Activated CD8-positive, alpha-beta T cell treated with anti-CD3 and anti-CD28 coated beads, Interleukin-2, amount 10 ng/mL, durations not matched to agents 7 days and 5 days (primary cell): ENCODE results near the gene RAPGEF4. TPM values are rescaled to one million over a fixed set of nuclear protein-coding genes. Genes with fewer than 3 reads are reported as not detected.

Source experiments
- ATAC-seq: fragments of 150-1000 bp; cut with Tn5 transposase; one replicate; pipeline ENCODE4 v1.10.0; 2021; ENCODE audit warnings: moderate library complexity
- CTCF ChIA-PET: fragments of 350-600 bp; sonication (Branson Sonifier 250); formaldehyde crosslinking; loops from one replicate; lab custom pipeline; 2021; ENCODE audit warnings: antibody characterized with exemption; lab: Charles Lee
- POLR2A ChIA-PET: fragments of 350-600 bp; sonication (Branson Sonifier 250); formaldehyde crosslinking; loops from one replicate; lab custom pipeline; 2021; ENCODE audit warnings: antibody characterized with exemption; lab: Charles Lee
- DNase-seq: peaks from one replicate; pipeline ENCODE4 v3.0.0-alpha.2; 2020
- H3K27ac Mint-ChIP-seq: one replicate; pipeline ENCODE4 v1.8.0; 2021; ENCODE audit warnings: mild to moderate bottlenecking, mixed read lengths
- H3K27me3 Mint-ChIP-seq: one replicate; pipeline ENCODE4 v1.8.0; 2021; ENCODE audit warnings: low read depth, mixed read lengths
- H3K36me3 Mint-ChIP-seq: one replicate; pipeline ENCODE4 v1.8.0; 2021; ENCODE audit warnings: low read depth, mixed read lengths
- H3K4me1 Mint-ChIP-seq: one replicate; pipeline ENCODE4 v1.8.0; 2021; ENCODE audit warnings: low read depth, mixed read lengths
- H3K4me3 Mint-ChIP-seq: one replicate; pipeline ENCODE4 v1.8.0; 2021; ENCODE audit warnings: mild to moderate bottlenecking, mixed read lengths
- H3K9me3 Mint-ChIP-seq: one replicate; pipeline ENCODE4 v1.8.0; 2022; ENCODE audit warnings: mixed read lengths; ENCODE audit not compliant: insufficient read depth
- total RNA-seq, 2 experiments: library from RNA; stranded (reverse); gene quantifications; one replicate each; pipeline ENCODE4 v1.2.3, GENCODE V29; 2021

Gene RAPGEF4
- total RNA-seq, result under 1 TPM; 0.63 to 0.97 TPM

DNA sequence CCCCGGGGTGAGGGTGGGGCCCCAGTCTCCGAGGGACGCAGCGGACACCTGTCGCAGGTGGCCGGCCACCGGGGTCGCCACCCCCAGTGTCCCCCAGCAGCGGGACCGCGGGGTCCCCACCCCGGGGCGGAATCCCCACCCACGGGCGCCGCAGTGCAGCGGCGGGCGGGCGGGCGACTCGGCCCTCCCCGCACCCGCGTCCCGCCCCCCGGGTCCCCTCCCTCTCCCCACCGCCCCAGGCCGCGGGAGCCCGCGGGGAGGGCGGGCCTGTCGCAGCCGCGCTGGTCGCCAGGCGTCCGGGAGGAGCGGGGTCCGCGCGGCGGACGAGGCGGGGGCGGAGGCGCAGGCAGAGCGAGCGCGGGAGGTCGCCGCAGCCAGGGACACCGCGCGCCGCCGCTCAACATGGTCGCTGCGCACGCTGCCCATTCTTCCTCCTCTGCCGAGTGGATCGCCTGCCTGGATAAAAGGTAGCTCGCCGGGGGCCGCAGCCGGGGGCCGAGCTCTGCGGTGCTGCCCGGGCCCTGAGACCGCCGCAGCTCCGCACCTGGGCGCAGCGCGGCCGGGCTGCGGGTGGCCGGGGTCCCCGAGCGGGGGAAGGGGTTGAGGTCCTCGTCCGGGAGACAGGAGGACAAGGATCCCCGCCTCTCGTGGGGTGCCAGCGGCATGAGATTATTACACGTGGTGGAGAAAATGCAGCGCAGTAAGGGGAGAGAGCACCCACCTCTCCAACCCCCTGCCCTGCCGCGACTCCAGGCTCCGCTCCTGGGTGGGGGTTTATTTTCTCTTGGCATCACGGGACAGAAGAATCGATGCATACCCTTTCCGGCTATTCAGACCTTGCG, at the start of gene RAPGEF4:
Gene RAPGEF4, plus strand, starts transcription at position 264 of the 842 bp plus-strand sequence. Its CDS starts 139 bp downstream, at position 403.
- CTCF ChIA-PET, result no interaction called here
- no peak within 1 kb of the TSS for H3K27ac Mint-ChIP-seq
- no peaks in the 10 kb centered on the region for H3K9me3 Mint-ChIP-seq
- H3K36me3 Mint-ChIP-seq, result no peaks in the 10 kb centered on the region
- peak within 1 kb of the TSS; percentile 41 for H3K4me3 Mint-ChIP-seq
- peaks cover 52% of the 10 kb centered on the region for H3K27me3 Mint-ChIP-seq
- H3K4me1 Mint-ChIP-seq, result peaks cover 7% of the 10 kb centered on the region
- DNase-seq (no peak), ATAC-seq (peak; percentile 70)
- POLR2A ChIA-PET, result interaction anchor here (0.6 kb wide), 1 partner anchor 235 kb away, joined by 4 read pairs; no protein-coding TSS in a partner anchor

DNA sequence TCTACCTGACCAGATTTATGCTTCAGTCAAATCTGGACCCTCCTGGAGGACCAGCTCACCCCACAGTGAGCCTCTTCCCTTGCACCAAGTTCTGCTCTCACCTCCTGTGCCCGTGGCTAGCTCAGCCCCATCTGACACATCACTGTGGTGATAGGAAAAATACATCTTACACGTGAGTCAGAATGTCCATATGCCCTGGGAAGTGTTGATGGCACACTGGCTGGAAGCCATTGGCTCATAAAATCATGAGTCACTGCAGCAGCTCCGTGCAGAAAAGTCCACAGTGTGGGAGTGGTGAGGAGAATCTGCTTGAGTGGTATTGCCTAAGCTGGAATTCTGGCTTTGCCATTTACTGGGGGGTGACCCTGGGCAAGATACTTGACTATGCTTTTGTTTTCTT, 42.6 kb upstream of the RAPGEF4 start:
- H3K27ac Mint-ChIP-seq, result no peak overlapping the region
- no peaks in the 10 kb centered on the region for H3K36me3 Mint-ChIP-seq
- H3K27me3 Mint-ChIP-seq, result no peaks in the 10 kb centered on the region
- CTCF ChIA-PET, result interaction anchor here (1.1 to 1.7 kb wide), 3 partner anchors 15 to 18 kb away, joined by 3 to 8 read pairs (median 3); no protein-coding TSS in a partner anchor
- H3K4me1 Mint-ChIP-seq, result peaks cover 28% of the 10 kb centered on the region
- H3K4me3 Mint-ChIP-seq, result no peak overlapping the region
- peak; percentile 23 for DNase-seq
- POLR2A ChIA-PET, result no interaction called here
- ATAC-seq, result peak; percentile 19
- no peaks in the 10 kb centered on the region for H3K9me3 Mint-ChIP-seq

- CTCF ChIA-PET, result interaction anchor here (1.1 to 1.7 kb wide), 3 partner anchors 16 to 19 kb away, joined by 3 to 8 read pairs (median 3); no protein-coding TSS in a partner anchor
- no peak for DNase-seq
- ATAC-seq, result peak; percentile 29
- no peaks in the 10 kb centered on the region for H3K36me3 Mint-ChIP-seq
- peaks cover 35% of the 10 kb centered on the region for H3K4me1 Mint-ChIP-seq
- H3K27ac Mint-ChIP-seq, result peak overlapping the region; percentile 78
- H3K4me3 Mint-ChIP-seq, result peak overlapping the region; percentile 7
- POLR2A ChIA-PET, result no interaction called here
- no peaks in the 10 kb centered on the region for H3K9me3 Mint-ChIP-seq
- no peaks in the 10 kb centered on the region for H3K27me3 Mint-ChIP-seq
These were observed 41.9 kb upstream of the RAPGEF4 start for GRCh38 chr2:172693529-172694455.

GRCh38 chr2:172697296-172697695, 38.3 kb upstream of the RAPGEF4 start:
- ATAC-seq (no peak), DNase-seq (no peak)
- Mint-ChIP-seq H3K4me3 (no peak overlapping the region), H3K36me3 (no peaks in the 10 kb centered on the region), H3K27ac (no peak overlapping the region), H3K4me1 (peaks cover 31% of the 10 kb centered on the region), H3K27me3 (no peaks in the 10 kb centered on the region), H3K9me3 (no peaks in the 10 kb centered on the region)
- POLR2A ChIA-PET, result no interaction called here
- CTCF ChIA-PET, result interaction anchor here (0.8 kb wide), 1 partner anchor 12 kb away, joined by 4 read pairs; no protein-coding TSS in a partner anchor

DNA sequence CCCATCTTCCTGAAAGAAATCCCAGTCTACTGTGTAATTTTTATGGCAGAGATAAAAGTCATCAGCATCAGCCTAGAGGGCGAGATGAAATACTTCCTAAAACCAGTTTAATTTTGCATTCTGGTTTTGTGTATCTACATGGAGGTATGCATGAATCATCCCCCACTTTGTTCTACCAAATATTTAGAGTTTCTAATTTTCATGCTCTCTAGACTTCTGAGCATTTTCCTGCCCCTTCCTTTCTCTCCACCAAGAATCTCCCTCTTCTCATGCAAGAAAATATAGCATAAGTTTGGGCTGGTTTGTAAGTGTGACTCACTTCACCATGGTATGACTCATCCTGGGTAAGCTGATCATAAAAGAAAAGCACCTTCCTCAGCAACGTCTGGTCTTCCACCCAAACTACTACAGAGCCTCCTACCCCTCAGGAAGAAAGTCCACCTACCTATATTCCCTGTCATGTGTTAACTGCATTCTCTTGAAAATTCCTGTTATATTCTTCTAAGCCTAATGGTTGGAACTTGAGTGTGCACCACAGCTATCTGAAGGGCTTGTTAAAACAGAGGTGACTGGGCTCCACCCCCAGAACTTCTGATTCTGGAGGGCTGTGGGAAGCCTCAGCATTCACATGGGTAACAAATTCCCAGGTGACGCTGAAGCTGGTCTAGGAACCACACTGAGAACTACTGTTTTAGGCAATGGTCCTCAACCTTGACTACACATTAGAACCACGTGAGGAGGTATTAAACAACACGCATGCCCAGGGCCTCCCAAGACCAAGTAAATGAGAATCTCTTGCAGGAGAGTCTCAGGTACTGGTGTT, 37.4 kb upstream of the RAPGEF4 start:
- POLR2A ChIA-PET, result no interaction called here
- CTCF ChIA-PET, result interaction anchor here (1.3 kb wide), 1 partner anchor 24 kb away, joined by 5 read pairs; no protein-coding TSS in a partner anchor
- DNase-seq, result peak; percentile 22
- no peaks in the 10 kb centered on the region for H3K36me3 Mint-ChIP-seq
- H3K27me3 Mint-ChIP-seq, result no peaks in the 10 kb centered on the region
- H3K27ac Mint-ChIP-seq, result no peak overlapping the region
- ATAC-seq, result peak; percentile 90
- H3K9me3 Mint-ChIP-seq, result no peaks in the 10 kb centered on the region
- H3K4me1 Mint-ChIP-seq, result peaks cover 22% of the 10 kb centered on the region
- no peak overlapping the region for H3K4me3 Mint-ChIP-seq

- no peaks in the 10 kb centered on the region for H3K36me3 Mint-ChIP-seq
- ChIA-PET CTCF (interaction anchor here (1.2 kb wide), 1 partner anchor 10 kb away, joined by 5 read pairs; no protein-coding TSS in a partner anchor), POLR2A (no interaction called here)
- no peaks in the 10 kb centered on the region for H3K9me3 Mint-ChIP-seq
- no peak overlapping the region for H3K4me3 Mint-ChIP-seq
- ATAC-seq (no peak), DNase-seq (no peak)
- peaks cover 14% of the 10 kb centered on the region for H3K4me1 Mint-ChIP-seq
- peaks cover 2% of the 10 kb centered on the region for H3K27me3 Mint-ChIP-seq
- no peak overlapping the region for H3K27ac Mint-ChIP-seq
These were observed 34.4 kb upstream of the RAPGEF4 start for GRCh38 chr2:172701250-172701649.

DNA sequence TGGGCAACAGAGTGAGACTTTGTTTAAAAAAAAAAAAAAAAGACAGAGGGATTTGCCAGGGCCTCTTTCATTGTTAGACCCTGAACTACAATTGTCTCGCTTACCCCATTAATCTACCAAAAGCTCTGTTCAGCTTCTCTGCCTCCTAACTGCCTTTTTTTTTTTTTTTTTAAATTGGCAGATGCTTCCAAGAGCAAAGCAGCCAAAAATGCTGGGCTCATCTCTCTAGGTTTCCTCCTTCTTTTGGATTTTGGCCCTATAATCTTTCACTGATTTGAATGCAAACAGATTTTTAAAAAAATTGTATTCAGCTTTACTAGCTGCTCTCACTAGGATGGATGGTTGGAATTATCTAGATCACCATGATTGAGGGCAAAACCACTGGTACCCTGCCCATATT, 33.2 kb upstream of the RAPGEF4 start:
- no peak for ATAC-seq
- Mint-ChIP-seq H3K27ac (no peak overlapping the region), H3K27me3 (peaks cover 2% of the 10 kb centered on the region)

DNA sequence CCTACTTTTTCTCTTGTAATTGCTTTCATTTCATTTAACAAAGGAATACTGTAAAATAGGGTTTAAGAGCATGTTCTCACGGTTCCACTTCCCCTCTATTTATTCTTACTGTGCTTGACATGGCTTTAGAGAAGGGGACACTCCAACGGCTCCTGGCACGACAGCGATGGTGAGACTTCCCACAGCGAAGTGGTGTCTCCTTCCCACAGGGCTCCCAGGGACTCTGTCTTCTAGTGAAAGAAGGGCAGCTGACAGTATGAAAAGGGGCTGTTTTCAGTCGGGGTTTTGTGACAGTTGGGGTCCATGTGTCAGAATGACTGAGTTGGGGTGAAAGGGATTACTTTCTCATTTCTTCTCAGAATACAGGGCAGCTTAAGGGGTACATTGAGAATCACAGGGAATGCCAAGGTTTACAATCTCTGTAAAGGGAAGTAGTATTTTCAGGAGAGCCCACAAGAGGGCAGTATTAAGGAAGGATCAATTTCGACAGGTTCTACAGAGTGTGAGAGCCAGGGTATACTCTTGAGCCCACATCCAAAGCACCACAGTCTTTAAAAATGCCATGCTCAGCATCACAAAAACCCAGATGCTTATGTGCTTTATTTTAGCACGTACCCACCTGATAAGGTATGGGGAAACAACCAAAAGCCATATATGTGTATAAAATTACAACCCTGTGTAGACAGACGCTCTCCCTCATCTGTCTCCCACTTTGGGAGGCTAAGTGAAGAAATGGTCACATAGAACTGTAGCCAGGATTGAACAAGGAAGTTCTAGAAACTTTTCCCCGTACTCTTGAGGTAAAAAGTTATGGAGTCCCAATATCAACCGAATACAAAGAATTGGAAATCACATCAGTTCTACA, 31.3 kb upstream of the RAPGEF4 start:
- H3K36me3 Mint-ChIP-seq, result no peaks in the 10 kb centered on the region
- no peak for ATAC-seq
- no peaks in the 10 kb centered on the region for H3K9me3 Mint-ChIP-seq
- ChIA-PET CTCF (interaction anchor here (1.1 kb wide), 1 partner anchor 227 kb away, joined by 3 read pairs; no protein-coding TSS in a partner anchor), POLR2A (no interaction called here)
- H3K27me3 Mint-ChIP-seq, result peaks cover 4% of the 10 kb centered on the region
- no peak for DNase-seq
- no peak overlapping the region for H3K4me3 Mint-ChIP-seq
- H3K27ac Mint-ChIP-seq, result no peak overlapping the region
- H3K4me1 Mint-ChIP-seq, result no peaks in the 10 kb centered on the region

More for the DNA sequence above, 33.2 kb upstream of the RAPGEF4 start:
- H3K9me3 Mint-ChIP-seq, result no peaks in the 10 kb centered on the region
- H3K4me1 Mint-ChIP-seq, result peaks cover 14% of the 10 kb centered on the region
- H3K36me3 Mint-ChIP-seq, result no peaks in the 10 kb centered on the region
- no peak for DNase-seq
- no peak overlapping the region for H3K4me3 Mint-ChIP-seq
- ChIA-PET POLR2A (no interaction called here), CTCF (interaction anchor here (0.6 to 1.2 kb wide), 2 partner anchors 8 to 106 kb away, joined by 3 to 5 read pairs; no protein-coding TSS in a partner anchor)

DNA sequence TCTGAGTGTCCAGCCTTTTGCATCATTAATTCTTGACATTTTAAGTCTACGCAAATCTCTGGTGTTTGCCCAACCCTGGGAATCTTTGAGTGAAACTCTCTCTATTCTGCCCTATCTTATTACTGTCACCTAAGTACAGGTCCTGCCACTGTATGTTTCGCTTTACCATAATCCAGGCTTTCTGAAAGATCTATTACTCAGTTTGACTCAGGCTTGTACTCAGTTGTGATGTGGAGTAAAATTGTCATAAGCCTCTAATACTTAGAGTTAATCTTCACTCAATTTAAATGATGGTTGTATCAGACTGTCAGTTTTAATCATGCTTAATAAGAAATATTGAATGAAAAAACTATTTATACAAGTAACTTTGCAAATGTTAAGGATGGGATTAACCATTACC, 30.3 kb upstream of the RAPGEF4 start:
- H3K4me1 Mint-ChIP-seq, result no peaks in the 10 kb centered on the region
- POLR2A ChIA-PET, result no interaction called here

DNA sequence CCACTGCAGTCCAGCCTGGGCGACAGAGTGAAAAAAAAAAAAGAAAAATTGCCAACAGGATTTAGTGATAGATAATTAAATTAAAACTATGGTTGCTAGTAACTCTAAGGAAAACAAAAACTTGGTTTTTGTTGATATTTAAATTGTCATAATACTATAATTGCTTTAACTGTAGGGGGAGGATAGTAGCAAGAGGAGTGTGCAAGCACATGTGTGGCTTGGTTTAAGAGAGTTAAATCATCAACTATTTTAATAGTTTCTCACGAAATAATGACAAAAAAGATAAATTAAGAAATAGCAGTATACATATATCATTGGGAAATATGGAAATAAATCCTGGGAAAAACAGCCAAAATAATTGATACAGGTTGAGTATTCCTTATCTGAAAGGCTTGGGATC, 27.4 kb upstream of the RAPGEF4 start:
- ATAC-seq (no peak), DNase-seq (no peak)
- Mint-ChIP-seq H3K4me1 (no peaks in the 10 kb centered on the region), H3K27me3 (peaks cover 8% of the 10 kb centered on the region), H3K4me3 (no peak overlapping the region), H3K9me3 (no peaks in the 10 kb centered on the region), H3K27ac (no peak overlapping the region), H3K36me3 (no peaks in the 10 kb centered on the region)
- ChIA-PET POLR2A (no interaction called here), CTCF (interaction anchor here (1.2 kb wide), 1 partner anchor 11 kb away, joined by 4 read pairs; no protein-coding TSS in a partner anchor)

More for the DNA sequence above, 30.3 kb upstream of the RAPGEF4 start:
- no peak for ATAC-seq
- Mint-ChIP-seq H3K27ac (no peak overlapping the region), H3K4me3 (no peak overlapping the region), H3K27me3 (peaks cover 7% of the 10 kb centered on the region), H3K9me3 (no peaks in the 10 kb centered on the region), H3K36me3 (no peaks in the 10 kb centered on the region)
- CTCF ChIA-PET, result no interaction called here
- DNase-seq, result no peak
